Activated CD8-positive, alpha-beta memory T cell treated with anti-CD3 and anti-CD28 coated beads, Interleukin-2, amount 50 U/mL, for 1 hour (primary cell): ENCODE data around the gene TMPRSS3.

Experiments
- DNase-seq: peaks from one replicate; pipeline ENCODE4 v3.0.0-alpha.2; 2020; ENCODE audit errors: extremely low read depth

The TMPRSS3 gene

GRCh38 chr21:42427809-42428419, 32.1 kb upstream of the TMPRSS3 start:
- no peak for DNase-seq

GRCh38 chr21:42426876-42427480, 31.1 kb upstream of the TMPRSS3 start:
- no peak for DNase-seq

- no peak for DNase-seq
Measured at GRCh38 chr21:42426424-42426823, 30.6 kb upstream of the TMPRSS3 start.

GRCh38 chr21:42425591-42425990, 29.7 kb upstream of the TMPRSS3 start:
- no peak for DNase-seq

- peak; percentile 60 for DNase-seq
Measured at GRCh38 chr21:42424914-42425541, 29.2 kb upstream of the TMPRSS3 start.

- DNase-seq, result no peak
Measured at GRCh38 chr21:42423685-42424084, 27.8 kb upstream of the TMPRSS3 start.

GRCh38 chr21:42423197-42423675, 27.4 kb upstream of the TMPRSS3 start:
- no peak for DNase-seq

GRCh38 chr21:42421018-42421793, 25.4 kb upstream of the TMPRSS3 start:
- no peak for DNase-seq

- DNase-seq, result no peak
Measured at GRCh38 chr21:42419845-42420244, 24.0 kb upstream of the TMPRSS3 start.

GRCh38 chr21:42418886-42419285, 23.0 kb upstream of the TMPRSS3 start:
- no peak for DNase-seq

GRCh38 chr21:42417533-42417932, 21.7 kb upstream of the TMPRSS3 start:
- DNase-seq, result no peak

GRCh38 chr21:42414928-42415769, 19.3 kb upstream of the TMPRSS3 start:
- peak; percentile 92 for DNase-seq

GRCh38 chr21:42414553-42414927, 18.7 kb upstream of the TMPRSS3 start:
- no peak for DNase-seq

GRCh38 chr21:42414066-42414465, 18.2 kb upstream of the TMPRSS3 start:
- DNase-seq, result no peak

GRCh38 chr21:42413500-42413899, 17.6 kb upstream of the TMPRSS3 start:
- DNase-seq, result no peak

GRCh38 chr21:42413093-42413492, 17.2 kb upstream of the TMPRSS3 start:
- no peak for DNase-seq

GRCh38 chr21:42412636-42412933, 16.7 kb upstream of the TMPRSS3 start:
- DNase-seq, result no peak

GRCh38 chr21:42411891-42412635, 16.2 kb upstream of the TMPRSS3 start:
- DNase-seq, result no peak

GRCh38 chr21:42411197-42411869, 15.5 kb upstream of the TMPRSS3 start:
- DNase-seq, result no peak

- DNase-seq, result no peak
Measured at GRCh38 chr21:42409366-42409765, 13.5 kb upstream of the TMPRSS3 start.
